GM12873 (cell line): ENCODE measurements around the gene SLC45A2.

Source experiments
- TF ChIP-seq, protein P1 (sequence below): IDR thresholded peaks from 2 replicates; pipeline ENCODE4 v1.5.1; 2012; ENCODE audit warnings: low read depth, mild to moderate bottlenecking, moderate library complexity, low read length, control low read depth; ENCODE audit not compliant: insufficient read depth; ENCODE audit errors: missing control alignments

SLC45A2 gene

GRCh38 chr5:34021334-34021733 lies 36.8 kb upstream of the SLC45A2 start:
- TF ChIP-seq, protein P1, sequence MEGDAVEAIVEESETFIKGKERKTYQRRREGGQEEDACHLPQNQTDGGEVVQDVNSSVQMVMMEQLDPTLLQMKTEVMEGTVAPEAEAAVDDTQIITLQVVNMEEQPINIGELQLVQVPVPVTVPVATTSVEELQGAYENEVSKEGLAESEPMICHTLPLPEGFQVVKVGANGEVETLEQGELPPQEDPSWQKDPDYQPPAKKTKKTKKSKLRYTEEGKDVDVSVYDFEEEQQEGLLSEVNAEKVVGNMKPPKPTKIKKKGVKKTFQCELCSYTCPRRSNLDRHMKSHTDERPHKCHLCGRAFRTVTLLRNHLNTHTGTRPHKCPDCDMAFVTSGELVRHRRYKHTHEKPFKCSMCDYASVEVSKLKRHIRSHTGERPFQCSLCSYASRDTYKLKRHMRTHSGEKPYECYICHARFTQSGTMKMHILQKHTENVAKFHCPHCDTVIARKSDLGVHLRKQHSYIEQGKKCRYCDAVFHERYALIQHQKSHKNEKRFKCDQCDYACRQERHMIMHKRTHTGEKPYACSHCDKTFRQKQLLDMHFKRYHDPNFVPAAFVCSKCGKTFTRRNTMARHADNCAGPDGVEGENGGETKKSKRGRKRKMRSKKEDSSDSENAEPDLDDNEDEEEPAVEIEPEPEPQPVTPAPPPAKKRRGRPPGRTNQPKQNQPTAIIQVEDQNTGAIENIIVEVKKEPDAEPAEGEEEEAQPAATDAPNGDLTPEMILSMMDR = no peak

DNA sequence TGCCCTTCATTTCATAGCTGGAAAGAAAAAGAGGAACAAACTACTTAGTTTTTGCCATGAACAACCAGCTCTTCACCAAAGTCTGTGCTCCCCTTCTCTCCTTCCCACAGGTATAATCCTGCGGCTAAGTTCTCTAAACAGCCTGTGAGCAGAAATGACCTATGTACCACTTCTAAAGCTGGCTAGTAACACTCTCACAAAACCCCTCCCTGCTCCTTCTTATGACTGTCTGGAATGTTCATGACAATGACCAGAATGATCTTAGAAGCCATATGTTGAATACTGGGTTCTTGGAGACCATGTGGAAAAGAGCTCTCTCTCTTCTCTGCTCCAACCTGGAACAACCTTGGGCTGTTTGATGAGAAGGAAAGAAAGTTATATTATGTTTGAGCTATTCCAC lies 36.2 kb upstream of the SLC45A2 start:
- TF ChIP-seq, protein P1 = no peak

DNA sequence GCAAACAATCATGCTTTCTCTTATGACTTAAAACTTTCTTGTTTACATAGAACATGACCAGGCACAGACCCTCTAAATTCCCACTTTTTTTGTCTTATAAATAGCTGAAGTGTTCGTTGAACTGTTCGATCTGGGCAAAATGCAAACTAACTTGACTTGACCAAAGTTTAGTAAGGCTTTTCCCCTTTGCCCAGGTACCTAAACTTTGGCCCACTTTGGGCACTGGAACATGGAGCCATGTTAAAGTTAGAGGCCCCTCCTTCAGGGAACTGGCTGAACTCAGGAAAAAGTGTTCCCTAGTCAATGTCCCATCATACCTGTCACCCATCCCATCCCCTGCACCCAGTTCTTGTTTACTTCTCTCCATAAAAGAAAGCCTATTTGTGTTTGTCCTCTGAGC lies 32.8 kb upstream of the SLC45A2 start:
- TF ChIP-seq, protein P1 = no peak

DNA sequence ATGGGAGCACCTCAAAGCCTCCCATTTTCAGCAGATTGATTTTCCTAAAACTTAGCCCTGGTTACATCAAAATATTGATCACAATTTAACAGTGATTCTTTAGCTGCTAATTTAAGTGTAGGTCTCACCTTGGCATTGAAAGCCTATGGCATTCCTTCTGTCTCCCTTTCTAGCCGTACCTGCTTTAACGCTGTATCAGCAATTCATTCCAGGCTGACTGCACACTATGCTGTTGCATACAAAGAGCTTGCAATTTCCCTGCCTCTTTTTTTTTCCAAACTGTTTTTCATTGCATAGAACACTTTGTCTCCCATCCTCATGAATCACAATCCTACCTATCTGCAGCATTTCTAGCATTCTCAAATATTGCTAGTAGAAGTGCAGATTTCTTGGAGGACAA lies 32.3 kb upstream of the SLC45A2 start:
- TF ChIP-seq, protein P1 = no peak

DNA sequence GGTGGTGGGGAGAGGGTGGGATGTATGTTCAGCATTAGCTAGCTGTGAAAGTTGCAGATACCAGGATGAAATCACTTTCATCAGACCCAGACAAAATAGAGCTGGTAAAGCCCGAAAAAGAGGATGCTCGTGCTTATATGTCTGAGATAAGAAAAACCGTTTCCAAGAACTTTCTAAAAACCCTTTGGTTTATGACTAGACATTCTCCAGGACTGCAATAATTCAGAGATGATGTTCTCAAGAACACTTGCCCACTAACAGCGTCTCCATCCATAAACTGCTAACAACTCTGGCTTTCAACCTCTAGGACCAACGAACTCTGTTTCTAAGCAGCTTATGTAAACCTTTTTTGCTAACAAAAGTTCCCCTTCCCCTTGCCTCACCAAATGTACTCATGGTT lies 31.7 kb upstream of the SLC45A2 start:
- TF ChIP-seq, protein P1 = no peak

- TF ChIP-seq, protein P1 = no peak
These were observed 30.8 kb upstream of the SLC45A2 start for GRCh38 chr5:34015120-34015822.

DNA sequence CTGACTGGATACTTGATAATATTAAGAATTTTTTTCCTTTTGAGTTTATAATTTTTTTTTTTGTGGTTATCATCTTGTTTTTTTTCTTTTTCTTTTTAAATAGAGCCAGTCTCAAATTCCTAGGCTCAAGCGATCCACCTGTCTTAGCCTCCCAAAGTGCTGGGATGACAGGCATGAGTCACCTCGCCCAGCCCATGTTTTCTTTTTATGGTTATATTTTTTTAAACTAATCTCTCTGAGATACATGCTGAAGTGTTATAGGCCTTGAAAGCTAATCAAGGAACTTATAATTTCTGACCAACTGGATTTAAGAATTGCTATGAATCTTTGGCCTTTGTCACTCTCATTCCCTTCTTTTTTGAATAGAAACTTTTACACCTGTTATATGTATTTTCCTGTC lies 30.1 kb upstream of the SLC45A2 start:
- TF ChIP-seq, protein P1 = no peak
